Endothelial cell (in vitro differentiated cells): ENCODE results near the gene ITGB2. TPM values are rescaled to one million over a fixed set of nuclear protein-coding genes. Genes with fewer than 3 reads are reported as not detected.

Source experiments
- DNase-seq: peaks from one replicate; pipeline ENCODE4 v3.0.0; 2021; ENCODE audit warnings: low spot score
- H3K27ac Mint-ChIP-seq: one replicate; pipeline ENCODE4 v1.8.0; 2021; ENCODE audit warnings: mixed read lengths, inconsistent platforms; ENCODE audit not compliant: unreplicated experiment
- H3K27me3 Mint-ChIP-seq: one replicate; pipeline ENCODE4 v1.8.0; 2021; ENCODE audit warnings: mild to moderate bottlenecking, moderate library complexity, mixed read lengths, inconsistent platforms; ENCODE audit not compliant: unreplicated experiment
- H3K36me3 Mint-ChIP-seq: one replicate; pipeline ENCODE4 v1.8.0; 2021; ENCODE audit warnings: mild to moderate bottlenecking, low read depth, mixed read lengths, inconsistent platforms; ENCODE audit not compliant: unreplicated experiment
- H3K4me1 Mint-ChIP-seq: one replicate; pipeline ENCODE4 v1.8.0; 2021; ENCODE audit warnings: mild to moderate bottlenecking, mixed read lengths, inconsistent platforms; ENCODE audit not compliant: unreplicated experiment
- H3K4me3 Mint-ChIP-seq: one replicate; pipeline ENCODE4 v1.8.0; 2021; ENCODE audit warnings: mild to moderate bottlenecking, mixed read lengths, inconsistent platforms; ENCODE audit not compliant: unreplicated experiment
- H3K9me3 Mint-ChIP-seq: one replicate; pipeline ENCODE4 v1.8.0; 2021; ENCODE audit warnings: mixed read lengths, inconsistent platforms; ENCODE audit not compliant: unreplicated experiment
- CTCF ChIP-seq: fragments of 200-600 bp; sonication (generic); IDR thresholded peaks from one replicate; pipeline ENCODE4 v1.5.0; 2021; ENCODE audit warnings: antibody characterized with exemption; ENCODE audit not compliant: unreplicated experiment
- total RNA-seq: library from RNA; stranded (reverse); fragmentation: NEBNext Ultra II Directional; extraction: Animal tissue kit (Norgen Biotek cat#: 25700); gene quantifications from one replicate; pipeline ENCODE4 v1.2.1, GENCODE V29; 2021; ENCODE audit not compliant: unreplicated experiment

The ITGB2 gene
- total RNA-seq, 1 donor from 2014 or later = 21.3 TPM

DNA sequence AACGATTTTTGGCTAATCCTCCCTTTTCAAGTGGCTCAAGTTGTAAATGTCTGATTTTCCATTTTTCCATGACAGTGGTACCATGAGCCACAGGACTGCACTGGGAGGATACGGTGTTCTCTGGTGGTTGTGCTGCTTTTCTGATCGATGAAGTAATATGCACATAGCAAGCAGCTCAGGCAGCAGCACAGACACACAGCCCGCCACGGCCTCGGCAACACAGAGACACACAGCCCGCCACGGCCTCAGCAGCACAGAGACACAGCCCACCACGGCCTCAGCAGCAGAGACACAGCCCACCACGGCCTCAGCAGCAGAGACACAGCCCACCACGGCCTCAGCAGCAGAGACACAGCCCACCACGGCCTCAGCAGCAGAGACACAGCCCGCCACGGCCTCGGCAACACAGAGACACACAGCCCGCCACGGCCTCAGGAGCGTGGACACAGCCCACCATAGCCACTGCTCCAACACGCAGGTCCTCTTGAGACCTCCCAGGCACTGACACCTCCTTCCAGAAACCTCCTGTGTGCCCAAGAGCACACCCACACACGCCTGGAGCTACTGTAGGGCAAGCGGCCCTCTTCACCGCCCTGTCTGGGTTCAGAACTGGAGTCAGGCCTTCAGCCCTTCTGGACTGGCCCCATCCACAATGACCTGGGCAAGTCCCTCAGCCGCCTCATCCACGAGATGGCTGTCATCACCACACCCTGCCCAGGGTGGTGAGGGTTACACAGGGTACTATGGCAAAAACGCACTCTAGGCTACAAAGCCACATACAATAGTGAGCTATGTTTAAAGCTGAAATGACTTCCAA lies 57.6 kb downstream of the ITGB2 start:
- DNase-seq = no peak
- Mint-ChIP-seq H3K4me1 (peaks cover 16% of the 10 kb centered on the region), H3K4me3 (peak overlapping the region; percentile 13), H3K9me3 (no peaks in the 10 kb centered on the region), H3K36me3 (peaks cover 46% of the 10 kb centered on the region), H3K27ac (no peak overlapping the region), H3K27me3 (peaks cover 9% of the 10 kb centered on the region)
- no peak for TF ChIP-seq CTCF

DNA sequence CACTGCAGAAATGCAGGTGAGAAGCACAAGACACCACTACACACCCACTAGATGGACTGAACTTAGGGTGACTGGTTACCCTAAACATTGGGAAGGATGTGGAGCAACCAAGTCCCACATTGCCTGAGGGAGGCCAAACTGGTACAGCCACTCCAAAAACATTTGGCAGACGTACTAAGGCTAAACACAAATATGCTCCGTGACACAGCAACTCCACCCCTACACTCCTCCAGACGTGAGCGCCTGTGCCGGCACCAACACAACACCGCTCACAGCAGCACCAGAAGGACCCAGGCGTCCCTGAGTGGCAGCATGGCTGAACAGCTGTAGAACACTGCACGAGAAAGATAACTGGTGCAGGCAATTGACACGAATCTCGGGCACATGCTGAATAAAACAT lies 61.9 kb downstream of the ITGB2 start:
- Mint-ChIP-seq H3K4me1 (no peaks in the 10 kb centered on the region), H3K4me3 (peak overlapping the region; percentile 25), H3K27ac (no peak overlapping the region), H3K9me3 (no peaks in the 10 kb centered on the region), H3K36me3 (peaks cover 55% of the 10 kb centered on the region), H3K27me3 (peaks cover 3% of the 10 kb centered on the region)
- TF ChIP-seq CTCF = no peak
- DNase-seq = no peak

DNA sequence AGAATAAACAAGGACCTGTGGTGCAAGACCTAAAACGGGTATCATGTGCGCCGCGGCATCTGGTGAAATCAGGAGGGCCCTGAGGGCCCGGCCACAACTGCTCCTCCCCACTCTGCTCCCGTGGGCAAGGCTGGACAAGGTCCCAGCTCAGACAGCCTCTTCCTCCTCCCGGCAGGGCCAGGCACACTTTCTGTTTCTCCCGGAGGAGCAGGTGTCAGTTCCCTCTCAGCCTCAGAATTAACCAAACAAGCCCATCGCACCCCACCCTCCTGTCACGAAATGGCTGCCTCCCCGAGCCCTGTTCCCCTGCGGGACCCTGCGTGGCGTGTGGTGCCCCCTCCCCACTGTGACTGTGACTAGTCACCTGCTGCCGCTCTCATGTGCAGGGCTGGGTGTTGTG lies 62.4 kb downstream of the ITGB2 start:
- DNase-seq = no peak
- H3K36me3 Mint-ChIP-seq = peaks cover 54% of the 10 kb centered on the region
- no peak for TF ChIP-seq CTCF
- H3K27me3 Mint-ChIP-seq = peaks cover 3% of the 10 kb centered on the region
- H3K27ac Mint-ChIP-seq = no peak overlapping the region
- H3K9me3 Mint-ChIP-seq = no peaks in the 10 kb centered on the region
- H3K4me3 Mint-ChIP-seq = no peak overlapping the region
- H3K4me1 Mint-ChIP-seq = no peaks in the 10 kb centered on the region

DNA sequence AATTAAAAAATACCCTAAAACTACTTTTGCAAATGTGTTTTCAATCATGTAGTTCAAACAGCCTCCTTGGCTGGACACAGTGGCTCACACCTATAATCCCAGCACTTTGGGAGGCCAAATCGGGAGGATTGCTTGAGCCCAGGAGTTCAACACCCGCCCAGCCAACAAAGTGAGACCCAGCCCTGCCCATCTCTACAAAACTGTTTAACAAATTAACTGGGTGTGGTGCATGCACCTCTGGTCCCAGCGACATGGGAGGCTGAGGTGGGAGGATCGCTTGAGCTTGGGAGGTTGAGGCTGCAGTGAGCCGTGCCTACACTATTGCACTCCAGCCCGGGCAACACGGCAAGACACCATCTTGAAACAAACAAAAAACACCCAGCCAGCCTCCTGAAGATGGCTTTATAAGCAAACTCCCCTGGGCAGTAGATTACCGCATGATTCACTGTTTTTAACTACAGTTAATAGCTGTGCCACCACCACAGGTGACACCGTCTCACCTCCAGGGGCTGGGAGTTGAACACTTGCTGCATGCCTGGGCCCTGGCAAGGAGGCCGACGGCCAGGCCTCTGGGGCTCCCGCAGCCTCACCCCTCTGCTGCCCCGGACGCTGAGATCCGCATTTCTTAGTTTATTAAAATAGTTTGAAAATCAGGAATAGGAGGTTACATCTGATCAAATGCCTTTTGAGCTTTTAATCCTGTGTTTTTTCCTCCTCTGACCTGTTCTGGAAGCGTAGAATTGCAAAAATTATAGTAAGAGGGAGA lies 63.4 kb downstream of the ITGB2 start:
- no peak overlapping the region for H3K4me3 Mint-ChIP-seq
- no peak for DNase-seq
- no peak overlapping the region for H3K27ac Mint-ChIP-seq
- H3K36me3 Mint-ChIP-seq = peaks cover 58% of the 10 kb centered on the region
- H3K27me3 Mint-ChIP-seq = peaks cover 3% of the 10 kb centered on the region
- no peaks in the 10 kb centered on the region for H3K4me1 Mint-ChIP-seq
- no peak for TF ChIP-seq CTCF
- H3K9me3 Mint-ChIP-seq = no peaks in the 10 kb centered on the region

GRCh38 chr21:44856131-44856530 lies 64.6 kb downstream of the ITGB2 start:
- H3K4me1 Mint-ChIP-seq = no peaks in the 10 kb centered on the region
- peaks cover 56% of the 10 kb centered on the region for H3K36me3 Mint-ChIP-seq
- no peak for DNase-seq
- no peaks in the 10 kb centered on the region for H3K27me3 Mint-ChIP-seq
- peak overlapping the region; percentile 65 for H3K4me3 Mint-ChIP-seq
- TF ChIP-seq CTCF = no peak
- no peak overlapping the region for H3K27ac Mint-ChIP-seq
- no peaks in the 10 kb centered on the region for H3K9me3 Mint-ChIP-seq
